ENCODE data around the gene RASD2.
"Not testable (repeated sequence)": the region's sequence is repeated elsewhere in the genome, so short reads cannot be mapped to it uniquely, and the experiment has no call there.

Gene RASD2, protein sequence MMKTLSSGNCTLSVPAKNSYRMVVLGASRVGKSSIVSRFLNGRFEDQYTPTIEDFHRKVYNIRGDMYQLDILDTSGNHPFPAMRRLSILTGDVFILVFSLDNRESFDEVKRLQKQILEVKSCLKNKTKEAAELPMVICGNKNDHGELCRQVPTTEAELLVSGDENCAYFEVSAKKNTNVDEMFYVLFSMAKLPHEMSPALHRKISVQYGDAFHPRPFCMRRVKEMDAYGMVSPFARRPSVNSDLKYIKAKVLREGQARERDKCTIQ

DNA sequence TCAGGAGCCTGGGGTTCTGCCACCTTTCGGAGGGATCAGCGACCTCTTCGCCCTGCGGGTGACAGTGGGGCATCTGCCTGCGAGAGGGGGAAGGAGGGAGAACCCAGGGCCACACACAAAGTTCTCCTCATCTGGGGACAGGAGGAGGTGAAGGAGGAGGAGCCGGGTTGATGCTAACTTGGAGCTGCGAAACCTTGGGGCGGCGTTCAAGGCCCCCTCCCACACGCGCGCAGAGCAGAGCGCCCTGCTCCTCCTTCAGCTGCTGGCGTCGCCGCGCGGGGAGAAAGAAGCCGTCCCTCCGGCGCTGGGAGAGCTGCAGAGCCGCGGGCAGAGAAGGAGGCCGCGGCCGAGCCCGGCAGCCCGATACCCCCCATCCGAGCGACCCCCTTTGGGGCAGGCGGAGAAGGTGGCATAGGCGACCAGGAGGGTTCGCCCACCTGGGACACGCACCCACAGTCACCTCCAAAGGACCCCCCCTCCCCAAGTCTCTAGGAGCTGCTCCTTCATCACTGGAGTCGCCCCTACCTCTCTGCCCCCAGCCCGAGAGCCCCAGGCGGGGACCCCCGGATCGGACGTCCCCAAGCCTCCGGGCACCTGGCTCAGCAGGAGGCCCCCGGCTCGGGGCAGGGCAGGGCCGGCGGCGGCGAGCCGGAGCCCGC lies at the start of gene RASD2:
Gene RASD2 (plus strand): TSS at position 237 of the 659 bp plus-strand sequence. CDS start 5,979 bp downstream, outside the sequence.
- TF ChIP-seq ZNF274 (IDR thresholded peaks at IDR 0.05; ENCODE audit: low read depth, low read length) = no peak
- H3K4me3 ChIP-seq (ENCODE audit: low read length) = peak within 1 kb of the TSS; percentile 55; the same call in 1 of the 2 replicates

DNA sequence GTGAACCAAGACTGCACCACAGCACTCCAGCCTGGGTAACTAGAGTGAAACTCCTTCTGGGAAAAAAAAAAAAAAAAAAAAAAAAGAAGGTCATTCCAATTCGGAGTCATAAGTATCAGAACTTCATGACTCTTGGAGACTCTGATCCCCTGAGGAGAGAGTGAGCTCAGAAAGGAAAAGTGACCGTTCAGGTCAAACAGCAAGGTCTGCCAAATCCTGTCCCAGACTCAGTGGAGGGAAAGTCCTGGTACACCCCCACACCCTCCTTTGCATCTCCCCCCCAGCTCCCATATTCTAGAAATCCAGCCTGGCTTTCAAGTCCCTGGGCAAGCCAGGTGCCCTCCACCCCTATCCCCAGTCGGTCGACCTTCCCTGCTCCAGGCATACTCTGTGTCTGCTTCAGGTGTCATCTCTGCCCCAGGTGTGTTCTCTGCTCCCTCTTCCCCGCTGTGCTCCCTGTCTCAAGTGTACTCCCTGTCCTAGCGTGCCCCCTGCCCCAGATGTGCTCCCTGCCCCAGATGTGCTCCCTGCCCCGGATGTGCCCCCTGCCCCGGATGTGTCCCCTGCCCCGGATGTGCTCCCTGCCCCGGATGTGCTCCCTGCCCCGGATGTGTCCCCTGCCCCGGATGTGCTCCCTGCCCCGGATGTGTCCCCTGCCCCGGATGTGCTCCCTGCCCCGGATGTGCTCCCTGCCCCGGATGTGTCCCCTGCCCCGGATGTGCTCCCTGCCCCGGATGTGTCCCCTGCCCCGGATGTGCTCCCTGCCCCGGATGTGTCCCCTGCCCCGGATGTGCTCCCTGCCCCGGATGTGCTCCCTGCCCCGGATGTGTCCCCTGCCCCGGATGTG lies 49.3 kb upstream of the RASD2 start:
- H3K4me3 ChIP-seq (ENCODE audit: low read length) = not testable (repeated sequence)

DNA sequence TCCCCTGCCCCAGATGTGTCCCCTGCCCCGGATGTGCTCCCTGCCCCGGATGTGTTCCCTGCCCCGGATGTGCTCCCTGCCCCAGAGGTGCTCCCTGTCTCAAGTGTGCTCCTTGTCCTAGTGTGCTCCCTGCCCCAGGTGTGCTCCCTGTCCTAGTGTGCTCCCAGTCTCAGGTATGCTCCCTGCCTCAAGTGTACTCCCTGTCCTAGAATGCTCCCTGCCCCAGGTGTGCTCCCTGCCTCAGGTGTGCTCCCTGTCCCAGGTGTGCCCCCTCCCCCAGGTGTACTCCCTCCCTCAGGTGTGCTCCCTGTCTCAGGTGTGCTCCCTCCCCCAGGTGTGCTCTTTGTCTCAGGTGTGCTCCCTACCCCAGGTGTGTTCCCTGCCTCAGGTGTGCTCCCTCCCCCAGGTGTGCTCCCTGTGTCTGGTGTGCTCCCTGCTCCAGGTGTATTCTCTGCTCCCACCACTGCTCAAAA lies 48.7 kb upstream of the RASD2 start:
- TF ChIP-seq ZNF274 (IDR thresholded peaks at IDR 0.05; ENCODE audit: low read depth, low read length) = no peak
- no peak overlapping the region for H3K4me3 ChIP-seq (ENCODE audit: low read length)

DNA sequence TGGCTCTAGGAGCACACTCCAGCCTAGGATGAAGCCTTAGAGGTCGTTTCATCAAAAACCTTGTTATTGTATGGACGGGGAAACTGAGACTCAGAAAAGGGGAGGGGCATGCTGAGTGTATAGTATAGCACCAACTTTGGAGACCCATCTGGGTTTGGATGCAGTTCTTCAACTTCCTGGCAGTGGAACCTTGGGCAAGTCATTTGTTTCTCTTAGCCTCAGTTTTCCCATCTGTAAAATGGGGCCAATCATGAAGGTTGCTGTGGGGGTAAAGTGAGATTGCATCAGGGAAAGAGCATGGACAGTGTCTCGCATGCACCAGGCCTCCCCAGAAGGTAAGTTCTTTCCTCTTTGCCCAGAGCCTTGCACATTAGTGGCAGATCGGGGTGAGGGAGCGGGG lies 47.6 kb upstream of the RASD2 start:
- no peak overlapping the region for H3K4me3 ChIP-seq (ENCODE audit: low read length)
- TF ChIP-seq ZNF274 (IDR thresholded peaks at IDR 0.05; ENCODE audit: low read depth, low read length) = no peak

DNA sequence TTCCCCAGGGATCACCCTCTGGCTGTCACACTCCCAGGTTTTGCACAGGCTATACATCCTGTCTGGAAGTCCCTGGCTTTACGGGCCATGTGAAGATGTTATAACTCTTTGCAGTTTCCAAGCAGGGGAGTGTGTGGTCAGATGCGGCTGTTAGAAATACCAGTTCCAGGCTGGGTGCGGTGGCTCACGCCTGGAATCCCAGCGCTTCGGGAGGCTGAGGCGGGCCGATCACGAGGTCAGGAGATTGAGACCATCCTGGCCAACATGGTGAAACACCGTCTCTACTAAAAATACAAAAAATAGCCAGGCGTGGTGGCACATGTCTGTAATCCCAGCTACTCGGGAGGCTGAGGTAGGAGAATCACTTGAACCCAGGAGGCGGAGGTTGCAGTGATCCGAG lies 44.9 kb upstream of the RASD2 start:
- not testable (repeated sequence) for H3K4me3 ChIP-seq (ENCODE audit: low read length)

DNA sequence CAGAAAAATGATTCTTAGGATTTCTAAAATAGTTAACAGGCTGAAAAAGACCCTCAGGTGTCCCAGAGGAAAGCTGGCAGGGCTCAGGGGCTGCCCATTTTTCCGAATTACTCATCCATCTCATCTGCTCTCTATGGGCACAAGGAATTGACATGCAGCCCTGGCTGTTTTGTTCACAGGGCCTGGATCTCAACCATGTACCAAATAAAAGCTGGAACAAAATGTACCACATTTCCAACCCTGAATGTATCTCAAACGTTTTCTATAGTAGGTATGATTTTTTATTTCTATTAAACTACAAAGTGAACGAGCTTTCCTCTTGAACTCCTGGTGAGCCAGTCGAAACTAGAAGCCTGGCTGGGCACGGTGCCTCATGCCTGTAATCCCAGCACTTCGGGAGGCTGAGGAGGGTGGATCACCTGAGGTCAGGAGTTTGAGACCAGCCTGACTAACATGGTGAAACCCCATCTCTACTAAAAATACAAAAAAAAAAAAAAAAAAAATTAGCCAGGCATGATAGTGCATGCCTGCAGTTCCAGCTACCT lies 43.8 kb upstream of the RASD2 start:
- no peak for TF ChIP-seq ZNF274 (IDR thresholded peaks at IDR 0.05; ENCODE audit: low read depth, low read length)

DNA sequence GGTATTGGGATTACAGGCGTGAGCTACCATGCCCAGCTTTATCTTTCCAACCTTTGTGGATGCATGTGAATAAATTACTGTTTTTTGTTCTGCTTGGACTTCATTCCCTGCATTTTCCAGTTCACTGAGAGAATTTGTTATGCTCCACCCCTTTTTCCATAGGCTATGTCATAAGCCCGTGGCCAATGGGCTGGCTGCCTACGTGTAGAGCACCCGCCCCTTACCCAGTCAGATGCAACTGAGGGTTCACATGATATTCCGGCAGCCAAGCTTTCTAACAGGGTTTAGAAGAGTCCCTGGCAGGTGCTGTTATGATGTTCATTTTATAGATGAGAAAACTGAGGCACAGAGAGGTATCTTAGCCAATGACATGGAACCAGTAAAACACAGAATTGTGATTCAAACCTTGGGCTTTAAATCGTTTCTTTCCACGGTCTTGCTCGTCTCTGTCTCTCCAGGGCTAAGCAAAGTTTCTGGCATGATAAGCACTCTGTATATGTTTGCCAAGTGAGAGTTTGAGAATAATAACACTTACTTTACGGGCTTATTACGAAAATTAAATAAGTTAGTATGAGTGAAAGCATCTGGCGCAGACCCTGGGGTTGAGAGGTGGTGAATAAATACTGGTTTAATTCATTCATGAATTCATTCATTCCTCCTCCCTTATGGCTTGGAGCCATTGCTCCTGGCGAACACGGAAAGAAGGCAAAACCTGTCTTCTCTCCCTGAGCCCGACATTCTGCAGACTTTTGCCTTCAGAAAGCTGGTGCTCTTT lies 42.4 kb upstream of the RASD2 start:
- TF ChIP-seq ZNF274 (IDR thresholded peaks at IDR 0.05; ENCODE audit: low read depth, low read length) = no peak
- no peak overlapping the region for H3K4me3 ChIP-seq (ENCODE audit: low read length)

More for the DNA sequence above, 43.8 kb upstream of the RASD2 start:
- H3K4me3 ChIP-seq (ENCODE audit: low read length) = no peak overlapping the region

DNA sequence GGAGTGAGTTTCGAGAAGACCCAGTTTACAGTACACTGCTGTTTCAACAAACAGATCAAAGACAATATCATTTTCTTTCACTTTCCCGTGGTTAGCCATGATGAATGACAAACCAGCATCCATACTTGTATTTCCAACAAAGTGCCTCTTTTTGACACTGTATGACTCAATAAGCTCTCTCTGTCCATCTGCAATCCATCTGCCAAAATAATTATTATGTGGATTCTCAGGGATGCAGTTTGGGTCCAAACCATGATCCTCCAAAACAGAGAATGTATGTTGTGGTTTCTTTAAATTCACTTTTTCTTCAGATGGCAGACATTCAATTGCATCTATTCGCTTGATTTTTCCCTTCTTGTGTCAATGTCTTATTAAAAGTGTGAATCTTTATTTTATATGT lies 37.8 kb upstream of the RASD2 start:
- no peak overlapping the region for H3K4me3 ChIP-seq (ENCODE audit: low read length)
- TF ChIP-seq ZNF274 (IDR thresholded peaks at IDR 0.05; ENCODE audit: low read depth, low read length) = no peak

DNA sequence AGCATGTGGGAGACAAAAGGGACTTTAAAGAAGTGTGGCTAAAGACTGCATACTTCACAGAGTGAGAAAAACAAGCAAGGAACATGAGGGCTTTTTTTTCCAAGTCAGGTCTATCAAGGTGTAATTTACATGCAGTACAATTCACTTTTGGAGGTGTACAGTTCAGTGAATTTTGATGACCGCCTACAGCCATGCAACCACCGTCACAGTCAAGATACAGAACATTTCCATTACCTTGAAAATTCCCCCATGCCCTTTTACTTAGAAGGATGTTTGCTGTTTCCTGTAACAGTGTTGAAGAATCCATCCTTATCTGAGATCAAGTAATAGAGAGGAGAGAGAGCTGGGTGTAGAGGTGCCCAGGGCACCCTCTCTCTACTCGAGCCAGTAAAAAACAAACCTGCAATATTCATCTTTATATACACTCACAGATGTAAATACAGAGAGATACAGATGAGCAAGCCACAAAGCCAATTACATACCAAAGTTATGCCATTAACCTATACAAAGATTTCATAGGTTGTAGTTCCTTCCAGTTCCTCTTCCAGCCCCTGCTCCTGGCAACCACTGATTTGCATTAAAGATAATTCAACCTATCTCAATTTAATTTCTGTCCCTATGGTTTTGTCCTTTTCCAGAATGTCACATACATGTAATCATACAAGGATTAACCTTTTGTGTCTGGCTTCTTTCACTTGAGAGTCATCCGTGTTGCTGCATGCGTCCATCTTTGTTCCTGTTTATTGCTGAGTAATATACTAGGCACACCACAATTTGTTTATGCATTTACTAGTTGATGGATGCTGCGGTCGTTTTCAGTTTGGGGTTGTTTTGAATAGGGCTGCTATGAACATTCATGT lies 35.0 kb upstream of the RASD2 start:
- H3K4me3 ChIP-seq (ENCODE audit: low read length) = no peak overlapping the region
- no peak for TF ChIP-seq ZNF274 (IDR thresholded peaks at IDR 0.05; ENCODE audit: low read depth, low read length)

DNA sequence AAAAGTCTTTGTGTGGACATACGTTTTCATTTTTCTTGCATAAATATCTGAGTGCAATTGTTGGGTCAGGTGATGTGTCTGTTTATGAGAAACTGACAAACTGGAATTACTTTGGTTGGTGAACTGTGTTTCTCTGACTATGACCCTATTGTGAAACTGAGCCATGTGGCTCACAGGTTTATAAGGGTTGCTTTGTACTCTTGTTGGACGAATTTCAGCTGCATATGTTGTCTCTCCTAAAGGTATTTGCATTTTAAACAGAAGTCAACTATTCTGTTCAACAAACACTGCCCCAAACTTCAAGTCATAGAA lies 34.4 kb upstream of the RASD2 start:
- no peak for TF ChIP-seq ZNF274 (IDR thresholded peaks at IDR 0.05; ENCODE audit: low read depth, low read length)
- H3K4me3 ChIP-seq (ENCODE audit: low read length) = no peak overlapping the region

DNA sequence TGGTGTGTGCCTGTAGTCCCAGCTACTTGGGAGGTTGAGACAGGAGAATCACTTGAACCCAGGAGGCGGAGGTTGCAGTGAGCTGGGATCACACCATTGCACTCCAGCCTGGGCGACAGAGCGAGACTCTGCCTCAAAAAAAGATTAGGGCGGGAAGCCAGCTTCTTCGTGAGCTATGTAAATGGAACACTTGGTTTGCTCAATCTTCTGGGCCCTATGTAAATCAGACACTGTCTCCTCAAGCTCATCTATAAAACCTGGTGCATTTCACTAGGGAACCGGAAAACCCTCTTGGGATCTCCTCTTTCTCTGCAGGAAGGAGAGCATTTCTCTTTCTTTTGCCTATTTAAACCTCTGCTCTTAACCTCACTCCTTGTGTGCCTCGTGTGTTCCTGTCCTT lies 32.8 kb upstream of the RASD2 start:
- not testable (repeated sequence) for H3K4me3 ChIP-seq (ENCODE audit: low read length)

DNA sequence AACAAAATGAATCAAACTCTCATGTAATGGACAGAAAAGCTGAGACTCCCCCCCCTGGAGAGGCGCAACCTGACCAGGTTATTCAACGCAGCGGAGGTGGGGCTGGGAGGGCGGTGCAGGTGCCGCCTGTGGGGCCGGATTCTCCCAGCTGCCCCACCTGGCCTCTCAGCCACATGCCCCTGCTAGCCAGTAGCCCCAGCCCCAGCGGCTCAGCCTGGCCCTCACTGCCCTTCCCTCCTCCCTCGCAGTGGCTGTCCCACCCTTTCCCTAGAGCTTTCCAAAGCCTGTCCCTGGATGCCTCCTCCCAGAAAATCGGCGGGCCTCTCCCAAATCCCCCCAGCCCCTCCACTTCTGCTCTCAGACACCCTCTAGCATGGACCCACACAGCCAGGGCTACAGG lies 31.2 kb upstream of the RASD2 start:
- no peak overlapping the region for H3K4me3 ChIP-seq (ENCODE audit: low read length)
- no peak for TF ChIP-seq ZNF274 (IDR thresholded peaks at IDR 0.05; ENCODE audit: low read depth, low read length)

DNA sequence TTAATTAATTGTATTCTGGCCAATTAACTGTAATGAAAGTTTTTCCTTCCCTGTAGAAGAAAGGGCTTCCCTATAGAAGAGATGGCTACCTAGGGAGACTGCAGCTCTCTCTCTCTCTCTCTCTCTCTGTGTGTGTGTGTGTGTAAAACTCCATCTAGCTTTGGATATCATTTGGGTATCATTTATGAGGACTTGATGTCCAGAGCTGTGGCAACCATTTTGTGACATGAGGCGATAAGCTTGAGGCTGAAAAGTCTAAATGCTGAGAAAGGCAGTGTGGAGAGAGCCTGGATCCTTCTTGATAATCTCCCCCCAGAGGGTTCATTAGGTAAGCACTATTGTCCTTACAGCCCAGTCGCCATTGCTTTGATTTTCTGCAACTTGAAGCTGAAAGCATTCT lies 30.7 kb upstream of the RASD2 start:
- no peak for TF ChIP-seq ZNF274 (IDR thresholded peaks at IDR 0.05; ENCODE audit: low read depth, low read length)
- H3K4me3 ChIP-seq (ENCODE audit: low read length) = no peak overlapping the region

Data from GM08714 (cell line).